ENCODE data around the gene EIF4E2. TPM values are rescaled to one million over a fixed set of nuclear protein-coding genes. Genes with fewer than 3 reads are reported as not detected.

Gene EIF4E2
- total RNA-seq, 4 donors from 2014 or later = 29.2 to 44.7 (median 34.6) TPM

DNA sequence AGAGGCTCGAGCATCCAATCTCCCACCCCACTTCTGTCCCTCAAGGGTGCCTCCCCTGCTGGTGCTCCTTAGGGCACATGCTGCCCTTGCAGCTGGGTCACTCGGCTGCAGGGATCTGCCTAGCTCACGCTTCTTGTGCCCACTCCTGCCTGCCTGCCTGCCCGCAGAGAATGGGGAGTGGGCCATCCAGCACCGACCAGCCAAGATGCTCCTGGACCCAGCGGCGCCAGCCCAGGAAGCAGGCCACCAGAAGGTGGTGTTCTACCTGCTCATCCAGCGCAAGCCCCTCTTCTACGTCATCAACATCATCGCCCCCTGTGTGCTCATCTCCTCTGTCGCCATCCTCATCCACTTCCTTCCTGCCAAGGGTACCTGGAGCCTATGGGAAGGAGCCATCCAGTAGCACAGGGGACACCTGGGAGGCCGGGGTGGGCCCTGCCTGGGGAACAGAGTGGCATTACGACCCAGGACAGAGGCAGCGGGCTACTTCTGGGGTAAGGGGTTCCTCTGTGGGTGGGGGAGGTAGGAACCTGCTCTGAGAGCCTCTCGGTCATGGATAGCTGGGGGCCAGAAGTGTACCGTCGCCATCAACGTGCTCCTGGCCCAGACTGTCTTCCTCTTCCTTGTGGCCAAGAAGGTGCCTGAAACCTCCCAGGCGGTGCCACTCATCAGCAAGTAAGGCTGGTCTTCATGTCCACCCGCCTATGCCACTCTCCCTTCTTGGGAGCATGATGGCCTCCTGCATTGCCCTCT lies 7.6 kb upstream of the EIF4E2 start:
- WGBS, 2 donors = 88 to 89% methylated on average over 20 of the region's 20 CpGs
- no peak for TF ChIP-seq POLR2A (IDR thresholded peaks at IDR 0.05)
- TF ChIP-seq, protein P1, sequence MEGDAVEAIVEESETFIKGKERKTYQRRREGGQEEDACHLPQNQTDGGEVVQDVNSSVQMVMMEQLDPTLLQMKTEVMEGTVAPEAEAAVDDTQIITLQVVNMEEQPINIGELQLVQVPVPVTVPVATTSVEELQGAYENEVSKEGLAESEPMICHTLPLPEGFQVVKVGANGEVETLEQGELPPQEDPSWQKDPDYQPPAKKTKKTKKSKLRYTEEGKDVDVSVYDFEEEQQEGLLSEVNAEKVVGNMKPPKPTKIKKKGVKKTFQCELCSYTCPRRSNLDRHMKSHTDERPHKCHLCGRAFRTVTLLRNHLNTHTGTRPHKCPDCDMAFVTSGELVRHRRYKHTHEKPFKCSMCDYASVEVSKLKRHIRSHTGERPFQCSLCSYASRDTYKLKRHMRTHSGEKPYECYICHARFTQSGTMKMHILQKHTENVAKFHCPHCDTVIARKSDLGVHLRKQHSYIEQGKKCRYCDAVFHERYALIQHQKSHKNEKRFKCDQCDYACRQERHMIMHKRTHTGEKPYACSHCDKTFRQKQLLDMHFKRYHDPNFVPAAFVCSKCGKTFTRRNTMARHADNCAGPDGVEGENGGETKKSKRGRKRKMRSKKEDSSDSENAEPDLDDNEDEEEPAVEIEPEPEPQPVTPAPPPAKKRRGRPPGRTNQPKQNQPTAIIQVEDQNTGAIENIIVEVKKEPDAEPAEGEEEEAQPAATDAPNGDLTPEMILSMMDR (IDR thresholded peaks at IDR 0.05) = no peak
- H3K4me3 ChIP-seq (ENCODE audit: low read depth, poor library complexity, severe bottlenecking) = no peak overlapping the region
- intact Hi-C loops (cut with DNase I; ENCODE audit: low total_unique reads) = no loop called here
- DNase-seq (ENCODE audit: low spot score in 2 of 2) = peak in 1 of 2 donors; percentile 75

DNA sequence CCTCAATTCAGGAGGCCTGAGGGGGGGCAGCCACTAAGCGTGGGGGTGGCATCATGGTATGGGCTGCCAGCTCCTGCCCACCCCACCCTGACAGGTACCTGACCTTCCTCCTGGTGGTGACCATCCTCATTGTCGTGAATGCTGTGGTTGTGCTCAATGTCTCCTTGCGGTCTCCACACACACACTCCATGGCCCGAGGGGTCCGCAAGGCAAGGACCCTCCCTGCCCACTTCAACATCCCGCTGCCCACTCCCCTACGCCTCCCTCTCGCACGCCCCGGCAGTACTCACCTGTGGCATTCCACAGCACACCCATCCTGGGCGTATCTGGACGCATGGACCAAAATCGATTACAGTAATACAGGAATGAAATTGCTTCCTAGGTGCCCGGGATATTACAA lies 7.0 kb upstream of the EIF4E2 start:
- intact Hi-C loops (cut with DNase I; ENCODE audit: low total_unique reads) = no loop called here
- peak in 1 of 2 donors; percentile 76 for DNase-seq (ENCODE audit: low spot score in 2 of 2)
- H3K4me3 ChIP-seq (ENCODE audit: low read depth, poor library complexity, severe bottlenecking) = no peak overlapping the region
- TF ChIP-seq POLR2A (IDR thresholded peaks at IDR 0.05) = no peak
- TF ChIP-seq, protein P1 (IDR thresholded peaks at IDR 0.05) = no peak
- WGBS, 2 donors = 88 to 91% methylated on average over 14 of the region's 14 CpGs

DNA sequence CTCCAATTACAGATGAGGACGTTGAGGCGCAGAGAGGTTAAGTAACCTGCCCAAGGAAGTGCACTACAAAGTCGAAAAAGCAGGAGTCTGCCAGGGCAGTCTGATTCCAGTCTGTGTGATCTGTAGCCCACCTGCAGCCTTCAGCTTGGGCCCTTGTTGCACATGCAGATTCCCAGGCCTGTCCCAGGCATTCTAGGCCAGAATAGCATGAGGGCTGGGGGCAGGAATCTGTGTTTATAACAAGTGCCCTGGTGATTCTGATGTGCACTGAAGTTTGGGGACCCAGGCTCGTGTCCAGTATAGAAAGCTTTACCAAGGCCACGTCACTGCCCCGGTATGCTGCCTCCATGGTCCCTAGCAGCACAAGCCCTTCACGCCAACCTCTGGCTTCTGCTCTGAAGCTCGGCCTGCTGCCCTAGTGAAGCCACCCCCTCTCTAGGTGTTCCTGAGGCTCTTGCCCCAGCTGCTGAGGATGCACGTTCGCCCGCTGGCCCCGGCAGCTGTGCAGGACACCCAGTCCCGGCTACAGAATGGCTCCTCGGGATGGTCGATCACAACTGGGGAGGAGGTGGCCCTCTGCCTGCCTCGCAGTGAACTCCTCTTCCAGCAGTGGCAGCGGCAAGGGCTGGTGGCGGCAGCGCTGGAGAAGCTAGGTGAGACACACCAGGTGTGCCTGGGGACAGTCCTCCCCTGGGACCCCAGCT lies 6.4 kb upstream of the EIF4E2 start:
- intact Hi-C loops (cut with DNase I; ENCODE audit: low total_unique reads) = no loop called here
- 97 to 98% methylated on average over 15 to 19 of the region's 19 CpGs for WGBS, 2 donors
- TF ChIP-seq, protein P1 (IDR thresholded peaks at IDR 0.05) = no peak
- TF ChIP-seq POLR2A (IDR thresholded peaks at IDR 0.05) = no peak
- DNase-seq (ENCODE audit: low spot score in 2 of 2) = peak in 1 of 2 donors; percentile 82
- H3K4me3 ChIP-seq (ENCODE audit: low read depth, poor library complexity, severe bottlenecking) = no peak overlapping the region

DNA sequence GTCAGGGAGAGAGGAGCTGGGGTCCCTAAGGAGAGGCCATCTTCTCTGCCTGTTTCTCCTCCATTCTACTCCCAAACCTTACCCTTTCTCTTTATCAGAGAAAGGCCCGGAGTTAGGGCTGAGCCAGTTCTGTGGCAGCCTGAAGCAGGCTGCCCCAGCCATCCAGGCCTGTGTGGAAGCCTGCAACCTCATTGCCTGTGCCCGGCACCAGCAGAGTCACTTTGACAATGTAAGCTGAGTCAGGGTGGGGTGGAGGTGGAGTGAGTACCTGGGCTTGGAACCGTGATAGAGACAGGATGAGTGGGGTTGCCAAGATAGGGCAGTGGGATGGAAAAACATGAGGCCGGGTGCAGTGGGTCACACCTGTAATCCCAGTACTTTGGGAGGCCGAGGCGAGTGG lies 5.8 kb upstream of the EIF4E2 start:
- no peak for TF ChIP-seq POLR2A (IDR thresholded peaks at IDR 0.05)
- TF ChIP-seq, protein P1 (IDR thresholded peaks at IDR 0.05) = no peak
- no peak for DNase-seq (ENCODE audit: low spot score in 2 of 2)
- no peak overlapping the region for H3K4me3 ChIP-seq (ENCODE audit: low read depth, poor library complexity, severe bottlenecking)
- intact Hi-C loops (cut with DNase I; ENCODE audit: low total_unique reads) = no loop called here
- WGBS, 2 donors = 92 to 94% methylated on average over 6 of the region's 6 CpGs

DNA sequence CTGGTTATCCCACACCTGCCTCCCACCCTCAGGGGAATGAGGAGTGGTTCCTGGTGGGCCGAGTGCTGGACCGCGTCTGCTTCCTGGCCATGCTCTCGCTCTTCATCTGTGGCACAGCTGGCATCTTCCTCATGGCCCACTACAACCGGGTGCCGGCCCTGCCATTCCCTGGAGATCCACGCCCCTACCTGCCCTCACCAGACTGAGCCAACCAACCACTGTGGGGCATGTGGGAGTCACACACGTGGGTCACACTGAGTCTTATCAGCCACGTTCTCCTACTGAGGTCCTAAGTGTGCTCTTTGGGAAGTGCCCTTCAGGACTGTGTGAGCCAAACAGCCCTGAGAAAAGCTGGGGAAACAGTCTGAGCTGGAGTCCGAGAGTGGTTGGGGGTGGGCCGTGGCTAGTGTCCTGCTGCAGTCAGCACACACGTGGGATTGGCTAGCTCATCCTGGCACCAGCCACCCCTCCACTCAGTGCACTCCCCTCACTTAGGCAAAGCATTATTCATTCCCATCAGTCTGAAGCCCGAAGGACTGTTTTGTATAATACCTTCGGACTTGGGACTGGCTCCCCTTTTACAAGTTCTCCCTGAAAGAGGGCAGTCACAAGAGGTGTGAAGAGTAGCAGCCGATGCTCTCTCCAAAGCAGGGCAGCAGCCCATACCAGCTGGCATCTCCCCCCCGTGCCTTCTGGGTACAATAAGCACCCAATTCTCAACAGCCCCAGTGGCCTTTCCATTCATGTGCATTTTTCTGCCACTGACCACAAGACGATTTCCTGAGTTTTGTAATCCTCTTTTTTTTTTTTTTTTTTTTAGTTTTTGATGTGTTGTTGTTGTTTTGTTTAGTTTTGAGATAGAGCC lies 4.7 kb upstream of the EIF4E2 start:
- intact Hi-C loops (cut with DNase I; ENCODE audit: low total_unique reads) = no loop called here
- DNase-seq (ENCODE audit: low spot score in 2 of 2) = peak in 1 of 2 donors; percentile 60
- no peak overlapping the region for H3K4me3 ChIP-seq (ENCODE audit: low read depth, poor library complexity, severe bottlenecking)
- no peak for TF ChIP-seq POLR2A (IDR thresholded peaks at IDR 0.05)
- TF ChIP-seq, protein P1 (IDR thresholded peaks at IDR 0.05) = no peak
- 87 to 90% methylated on average over 17 of the region's 17 CpGs for WGBS, 2 donors
